Cardiac muscle cell (in vitro differentiated cells and primary cell): ENCODE measurements around the gene DEFB131B. TPM values are rescaled to one million over a fixed set of nuclear protein-coding genes. Genes with fewer than 3 reads are reported as not detected.
"Not testable (repeated sequence)": the region's sequence is repeated elsewhere in the genome, so short reads cannot be mapped to it uniquely, and the experiment has no call there.

Experiments
- DNase-seq, 2 donors: peaks; one replicate each; pipeline versions ENCODE4 v3.0.0 to v3.0.0-alpha.2; 2010 to 2017; ENCODE audit warnings: low read depth in 1 of 2, low spot score in 1 of 2
- H3K27ac ChIP-seq: fragments of 200-600 bp; sonication (generic); 2 replicates; pipeline ENCODE4 v1.5.1; 2016
- H3K27me3 ChIP-seq: fragments of 200-600 bp; sonication (generic); 2 replicates; pipeline ENCODE4 v1.6.0; 2016; ENCODE audit warnings: control low read depth
- H3K36me3 ChIP-seq: fragments of 200-600 bp; sonication (generic); 2 replicates; pipeline ENCODE4 v1.5.1; 2016; ENCODE audit warnings: control low read depth
- H3K4me1 ChIP-seq: fragments of 200-600 bp; sonication (generic); 2 replicates; pipeline ENCODE4 v1.8.1; 2017; ENCODE audit warnings: low read depth, mild to moderate bottlenecking, mixed run types
- H3K4me3 ChIP-seq: fragments of 200-600 bp; sonication (generic); 2 replicates; pipeline ENCODE4 v1.5.1; 2016; ENCODE audit warnings: mild to moderate bottlenecking
- H3K9me3 ChIP-seq: fragments of 200-600 bp; sonication (generic); 2 replicates; pipeline ENCODE4 v1.5.1; 2017; ENCODE audit warnings: low read depth, mild to moderate bottlenecking, control low read depth
- polyA plus RNA-seq: library from polyadenylated mRNA; unstranded; fragments of >200 nt; fragmentation: Nextera tagmentation; extraction: Ambion mirVana; gene quantifications from 2 replicates; pipeline ENCODE4 v1.2.1, GENCODE V29; 2016
- total RNA-seq: library from RNA; depleted of rRNA; stranded (reverse); fragments of >200 nt; gene quantifications from 2 replicates; pipeline ENCODE4 v1.2.3, GENCODE V29; 2016
- TF ChIP-seq, protein P1 (sequence below): IDR thresholded peaks from 2 replicates; pipeline ENCODE4 v1.5.1; 2012; ENCODE audit warnings: low read depth, mild to moderate bottlenecking, low read length

Gene DEFB131B
- total and polyA plus RNA-seq, 2 experiments from 2014 or later: not detected

DNA sequence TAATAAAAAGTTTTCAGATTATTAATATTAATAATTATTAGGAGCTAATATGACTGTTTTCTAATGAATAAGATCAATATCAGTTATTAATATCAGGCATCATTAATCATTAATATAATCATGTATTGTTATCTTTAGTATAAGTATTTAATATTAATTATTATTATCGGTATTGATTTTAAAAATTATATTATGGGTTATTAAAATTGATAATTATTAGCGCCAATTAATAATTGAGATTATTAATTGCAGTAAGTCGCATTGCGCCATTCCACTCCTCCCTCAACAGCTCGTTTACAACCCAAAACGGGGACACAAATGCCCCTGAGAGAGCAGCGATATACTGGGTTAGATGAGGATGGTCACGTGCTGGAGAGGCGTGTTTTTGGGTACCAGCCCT is 30.0 kb downstream of the DEFB131B start:
- Histone ChIP-seq H3K27me3 (no peaks in the 10 kb centered on the region), H3K27ac (no peak overlapping the region), H3K9me3 (no peaks in the 10 kb centered on the region), H3K4me3 (no peak overlapping the region), H3K4me1 (no peaks in the 10 kb centered on the region), H3K36me3 (no peaks in the 10 kb centered on the region)
- TF ChIP-seq, protein P1, sequence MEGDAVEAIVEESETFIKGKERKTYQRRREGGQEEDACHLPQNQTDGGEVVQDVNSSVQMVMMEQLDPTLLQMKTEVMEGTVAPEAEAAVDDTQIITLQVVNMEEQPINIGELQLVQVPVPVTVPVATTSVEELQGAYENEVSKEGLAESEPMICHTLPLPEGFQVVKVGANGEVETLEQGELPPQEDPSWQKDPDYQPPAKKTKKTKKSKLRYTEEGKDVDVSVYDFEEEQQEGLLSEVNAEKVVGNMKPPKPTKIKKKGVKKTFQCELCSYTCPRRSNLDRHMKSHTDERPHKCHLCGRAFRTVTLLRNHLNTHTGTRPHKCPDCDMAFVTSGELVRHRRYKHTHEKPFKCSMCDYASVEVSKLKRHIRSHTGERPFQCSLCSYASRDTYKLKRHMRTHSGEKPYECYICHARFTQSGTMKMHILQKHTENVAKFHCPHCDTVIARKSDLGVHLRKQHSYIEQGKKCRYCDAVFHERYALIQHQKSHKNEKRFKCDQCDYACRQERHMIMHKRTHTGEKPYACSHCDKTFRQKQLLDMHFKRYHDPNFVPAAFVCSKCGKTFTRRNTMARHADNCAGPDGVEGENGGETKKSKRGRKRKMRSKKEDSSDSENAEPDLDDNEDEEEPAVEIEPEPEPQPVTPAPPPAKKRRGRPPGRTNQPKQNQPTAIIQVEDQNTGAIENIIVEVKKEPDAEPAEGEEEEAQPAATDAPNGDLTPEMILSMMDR: no peak
- no peak for DNase-seq

DNA sequence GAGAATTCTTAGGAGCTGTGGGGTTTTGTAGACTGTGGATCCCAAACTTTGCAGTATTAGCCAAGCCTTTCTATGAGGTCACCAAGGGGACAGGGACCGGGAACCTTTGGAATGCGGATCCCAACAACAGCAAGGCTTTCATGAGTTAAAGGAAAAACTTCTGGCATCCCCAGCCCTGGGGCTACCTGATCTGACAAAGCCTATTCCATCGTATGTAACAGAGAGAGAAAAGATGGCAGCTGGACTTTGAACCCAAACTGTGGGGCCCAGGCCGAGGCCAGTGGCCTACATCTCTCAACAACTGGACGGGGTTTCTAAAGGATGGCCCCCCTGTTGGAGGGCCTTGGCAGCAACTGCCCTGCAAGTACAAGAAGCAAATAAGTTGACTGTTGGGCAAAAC is 32.5 kb downstream of the DEFB131B start:
- not testable (repeated sequence) for H3K4me3 ChIP-seq, H3K9me3 ChIP-seq, DNase-seq, H3K36me3 ChIP-seq, H3K4me1 ChIP-seq, H3K27me3 ChIP-seq, H3K27ac ChIP-seq

DNA sequence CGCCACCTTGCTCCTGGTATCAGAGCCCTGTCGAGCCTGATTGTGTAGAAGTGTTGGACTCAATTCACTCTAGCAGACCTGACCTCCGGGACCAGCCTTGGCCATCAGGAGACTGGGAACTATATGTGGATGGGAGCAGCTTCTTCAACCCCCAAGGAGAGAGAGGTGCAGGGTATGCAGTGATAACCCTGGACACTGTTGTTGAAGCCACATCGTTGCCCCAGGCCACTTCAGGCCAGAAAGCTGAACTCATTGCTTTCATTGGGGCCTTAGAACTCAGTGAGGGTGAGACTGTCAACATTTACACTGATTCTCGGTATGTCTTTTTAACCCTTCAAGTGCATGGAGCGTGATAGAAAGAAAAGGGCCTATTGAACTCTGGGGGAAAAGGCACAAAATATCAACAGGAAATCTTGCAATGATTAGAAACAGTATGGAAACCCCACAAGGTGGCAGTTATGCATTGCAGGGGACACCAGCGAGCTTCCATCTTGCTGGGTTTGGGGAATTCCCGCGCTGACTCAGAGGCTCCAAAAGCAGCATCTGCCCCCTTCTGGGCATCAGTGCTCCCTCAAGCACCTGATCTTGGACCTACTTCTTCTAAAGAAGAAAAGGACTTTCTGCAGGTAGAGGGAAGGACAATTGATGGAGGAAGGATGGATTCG is 33.2 kb downstream of the DEFB131B start:
- H3K9me3 ChIP-seq, H3K27ac ChIP-seq, H3K4me3 ChIP-seq, H3K4me1 ChIP-seq, H3K27me3 ChIP-seq, DNase-seq, H3K36me3 ChIP-seq: not testable (repeated sequence)

DNA sequence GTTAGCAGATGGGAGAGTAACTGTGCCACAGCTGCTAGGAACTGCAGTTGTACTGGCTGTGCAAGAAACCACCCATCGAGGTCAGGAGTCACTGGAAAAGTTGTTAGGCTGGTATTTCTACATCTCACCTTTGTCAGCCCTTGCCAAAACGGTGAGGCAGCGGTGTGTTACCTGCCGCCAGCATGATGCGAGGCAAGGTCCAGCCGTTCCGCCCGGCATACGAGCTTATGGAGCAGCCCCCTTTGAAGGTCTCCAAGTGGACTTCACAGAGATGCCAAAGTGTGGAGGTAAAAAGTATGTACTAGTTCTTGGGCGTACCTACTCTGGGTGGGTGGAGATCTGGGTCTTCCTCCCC is 33.7 kb downstream of the DEFB131B start:
- not testable (repeated sequence) for H3K27ac ChIP-seq, H3K36me3 ChIP-seq, H3K4me3 ChIP-seq, H3K27me3 ChIP-seq, H3K9me3 ChIP-seq, DNase-seq, H3K4me1 ChIP-seq

DNA sequence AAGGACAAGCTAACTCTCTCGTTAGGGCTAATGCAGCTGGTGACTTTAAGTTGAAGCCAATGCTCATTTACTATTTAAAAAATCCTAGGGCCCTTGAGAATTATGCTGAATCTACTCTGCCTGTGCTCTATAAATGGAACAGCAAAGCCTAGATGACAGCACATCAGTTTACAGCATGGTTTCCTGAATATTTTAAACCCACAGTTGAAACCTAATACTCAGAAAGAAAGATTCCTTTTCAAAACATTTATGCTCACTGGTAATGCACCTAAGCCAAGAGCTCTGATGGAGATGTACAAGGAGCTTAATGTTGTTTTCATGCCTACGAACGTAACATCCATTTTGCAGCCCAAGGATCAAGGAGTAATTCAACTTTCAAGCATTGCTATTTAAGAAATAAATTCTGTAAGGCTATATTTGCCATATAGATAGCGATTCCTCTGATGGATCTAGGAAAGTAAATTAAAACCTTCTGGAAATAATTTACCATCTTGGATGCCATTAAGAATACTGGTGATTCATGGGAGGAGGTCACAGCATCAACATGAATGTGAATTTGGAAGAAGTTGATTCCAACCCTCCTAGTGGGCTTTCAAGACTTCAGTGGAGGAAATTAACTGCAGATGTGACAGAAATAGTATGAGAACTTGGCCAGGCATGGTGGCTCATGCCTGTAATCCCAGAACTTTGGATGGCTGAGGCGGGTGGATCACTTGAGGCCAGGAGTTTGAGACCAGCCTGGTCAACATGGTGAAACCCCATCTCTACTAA is 35.7 kb downstream of the DEFB131B start:
- H3K27me3 ChIP-seq: no peaks in the 10 kb centered on the region
- no peaks in the 10 kb centered on the region for H3K9me3 ChIP-seq
- no peak overlapping the region for H3K4me3 ChIP-seq
- H3K36me3 ChIP-seq: peaks cover 15% of the 10 kb centered on the region
- H3K27ac ChIP-seq: no peak overlapping the region
- H3K4me1 ChIP-seq: no peaks in the 10 kb centered on the region
- TF ChIP-seq, protein P1: no peak
- no peak for DNase-seq

DNA sequence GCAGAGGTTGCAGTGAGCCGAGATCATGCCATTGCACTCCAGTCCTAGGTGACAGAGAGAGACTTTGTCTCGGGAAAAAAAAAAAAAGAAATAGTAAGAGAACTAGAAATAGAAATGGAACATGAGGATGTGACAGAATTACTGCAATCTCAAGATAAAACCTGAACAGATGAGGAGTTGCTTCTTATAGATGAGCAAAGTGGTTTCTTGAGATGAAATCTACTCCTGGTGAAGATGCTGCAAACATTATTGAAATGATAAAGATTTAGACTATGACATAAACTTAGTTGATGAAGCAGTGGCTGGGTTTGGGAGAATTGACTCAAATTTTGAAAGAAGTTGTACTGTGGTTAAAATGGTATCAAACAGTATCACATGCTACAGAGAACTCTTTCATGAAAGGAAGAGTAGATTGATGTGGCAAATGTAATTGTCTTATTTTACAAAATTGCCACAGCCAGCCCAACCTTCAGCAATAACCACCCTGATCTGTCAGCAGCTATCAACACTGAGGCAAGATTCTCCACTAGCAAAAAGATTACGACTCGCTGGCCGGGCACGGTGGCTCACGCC is 36.5 kb downstream of the DEFB131B start:
- Histone ChIP-seq H3K9me3 (no peaks in the 10 kb centered on the region), H3K27me3 (no peaks in the 10 kb centered on the region), H3K4me3 (no peak overlapping the region), H3K4me1 (no peaks in the 10 kb centered on the region), H3K27ac (no peak overlapping the region), H3K36me3 (peaks cover 15% of the 10 kb centered on the region)
- TF ChIP-seq, protein P1: no peak
- no peak for DNase-seq

DNA sequence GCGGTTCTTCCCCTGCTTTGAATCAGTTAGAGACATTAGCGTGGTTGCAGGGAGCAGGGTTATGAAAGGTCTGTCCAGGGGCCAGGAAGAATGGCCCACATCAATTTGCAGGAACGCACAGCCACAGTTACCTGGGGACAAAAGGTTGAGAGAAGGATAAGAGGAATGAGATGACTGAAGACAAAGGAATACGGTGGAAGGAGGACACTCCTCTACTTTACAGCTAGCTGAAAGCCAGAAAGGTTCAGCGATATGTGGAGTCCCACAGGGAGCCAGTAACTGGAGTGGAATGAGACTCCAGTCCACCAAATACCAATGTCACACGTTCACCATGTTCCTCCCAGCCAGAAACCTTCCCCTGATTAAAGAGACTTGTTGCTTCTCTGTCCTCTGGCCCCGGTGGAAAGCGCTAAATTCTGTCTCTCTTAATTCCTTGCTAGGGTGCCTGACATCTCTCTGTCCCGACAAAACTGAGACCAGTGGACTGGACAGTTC is 39.4 kb downstream of the DEFB131B start:
- no peak overlapping the region for H3K27ac ChIP-seq
- H3K4me1 ChIP-seq: no peaks in the 10 kb centered on the region
- no peaks in the 10 kb centered on the region for H3K9me3 ChIP-seq
- H3K27me3 ChIP-seq: no peaks in the 10 kb centered on the region
- TF ChIP-seq, protein P1: no peak
- H3K4me3 ChIP-seq: no peak overlapping the region
- no peak for DNase-seq
- H3K36me3 ChIP-seq: peaks cover 15% of the 10 kb centered on the region
